ENCODE data around the gene RAPSN. TPM values are rescaled to one million over a fixed set of nuclear protein-coding genes. Genes with fewer than 3 reads are reported as not detected.
A peak's percentile ranks its signal among the peaks of the same experiment; 100 is the strongest.

The RAPSN gene
- total and polyA plus RNA-seq, 2 of the 8 experiments (the other 6 are each of a cell fraction or from before 2014, with no cell fraction given) = 0.06 to 0.34 TPM

GRCh38 chr11:47446833-47447232 lies 2.1 kb downstream of the RAPSN start:
- no peak overlapping the region for H2BK5ac ChIP-seq (ENCODE audit: low read depth, low read length)
- TF ChIP-seq YY1 (IDR thresholded peaks at IDR 0.05; ENCODE audit: low read depth, low read length) (peak; percentile 39; the same call in 1 of the 2 replicates), MAX (IDR thresholded peaks at IDR 0.05) (no peak), TEAD4 (IDR thresholded peaks at IDR 0.05; ENCODE audit: low read depth, low read length) (peak; percentile 86), KDM5A (IDR thresholded peaks at IDR 0.05; ENCODE audit: low read length) (no peak)
- ChIA-PET CTCF (ENCODE audit: partially characterized antibody) (no interaction called here), POLR2A (ENCODE audit: partially characterized antibody) (no interaction called here)
- no peak overlapping the region for H2BK12ac ChIP-seq (ENCODE audit: low read depth, low read length)
- H3K9ac ChIP-seq (replicated peaks in 1 of 4; ENCODE audit: extremely low read depth in 1 of 4, low read depth in 3 of 4, low read length in 3 of 4) = no peak overlapping the region
- H3K4ac ChIP-seq (replicated peaks; ENCODE audit: insufficient read length, low read depth, low read length) = no peak overlapping the region
- H3K79me1 ChIP-seq (ENCODE audit: low read depth, low read length) = no peaks in the 10 kb centered on the region
- H2AFZ ChIP-seq (ENCODE audit: low read length) = no peak overlapping the region
- H3K9me3 ChIP-seq (ENCODE audit: insufficient read depth in 2 of 2, low read depth in 1 of 2, low read length in 1 of 2) = no peaks in the 10 kb centered on the region
- no peak overlapping the region for H3K4me3 ChIP-seq (ENCODE audit: extremely low read depth in 1 of 4, insufficient read depth in 2 of 4, low read depth in 3 of 4, low read length in 4 of 4)
- WGBS, 2 experiments (ENCODE audit: extremely low coverage in 1 of 2, insufficient coverage in 1 of 2, insufficient read length in 1 of 2, insufficient replicate concordance in 2 of 2, low coverage in 1 of 2, low lambda C conversion rate in 2 of 2, missing lambda C conversion rate in 1 of 2) = 97% methylated on average over 9 of the region's 9 CpGs; no CpG with 5 or more reads in 1 of the 2 experiments
- H4K5ac ChIP-seq (ENCODE audit: insufficient read length, low read depth, low read length) = no peak overlapping the region
- H3K36me3 ChIP-seq (ENCODE audit: control insufficient read depth in 2 of 4, insufficient read depth in 4 of 4, low read length in 3 of 4) = no peaks in the 10 kb centered on the region
- no peak overlapping the region for H3K23ac ChIP-seq (ENCODE audit: insufficient read length)
- no peak overlapping the region for H2AK5ac ChIP-seq (ENCODE audit: low read depth, low read length)
- H4K20me1 ChIP-seq (replicated peaks in 1 of 2; ENCODE audit: control insufficient read depth in 1 of 2, insufficient read depth in 2 of 2, low read length in 2 of 2) = no peaks in the 10 kb centered on the region
- H2BK20ac ChIP-seq (ENCODE audit: low read length) = no peak overlapping the region
- no peaks in the 10 kb centered on the region; a peak in 2 of 7 replicates for H3K4me1 ChIP-seq (replicated peaks in 1 of 4; ENCODE audit: control insufficient read depth in 3 of 4, insufficient read depth in 4 of 4, low read length in 3 of 4)
- H2BK120ac ChIP-seq (replicated peaks; ENCODE audit: low read depth, low read length) = no peak overlapping the region
- FAIRE-seq (no peak), DNase-seq (ENCODE audit: low read depth in 1 of 2, low spot score in 2 of 2) (no peak)
- no peak overlapping the region for H3K27ac ChIP-seq (ENCODE audit: low read depth, low read length)
- H3K4me2 ChIP-seq (ENCODE audit: insufficient read depth in 1 of 2, low read depth in 2 of 2, low read length in 2 of 2) = no peak overlapping the region
- no peak overlapping the region for H4K8ac ChIP-seq (ENCODE audit: extremely low read depth, insufficient read depth, low read length)
- no peaks in the 10 kb centered on the region for H3K27me3 ChIP-seq (replicated peaks in 1 of 4; ENCODE audit: control insufficient read depth in 3 of 4, extremely low read depth in 1 of 4, insufficient read depth in 3 of 4, low read length in 3 of 4)
- no peaks in the 10 kb centered on the region for H3K23me2 ChIP-seq (ENCODE audit: low read depth, low read length)
- H3K79me2 ChIP-seq (ENCODE audit: control insufficient read depth in 1 of 2, insufficient read depth in 2 of 2, low read length in 2 of 2) = no peaks in the 10 kb centered on the region
- H2BK15ac ChIP-seq (ENCODE audit: low read length) = no peak overlapping the region
- no peak overlapping the region for H3K56ac ChIP-seq (replicated peaks; ENCODE audit: insufficient read length, low read depth, low read length)
- H3K18ac ChIP-seq (ENCODE audit: extremely low read depth, low read length) = no peak overlapping the region
- no peak overlapping the region for H4K91ac ChIP-seq (replicated peaks; ENCODE audit: insufficient read length, low read length)
- no peak overlapping the region for H3K14ac ChIP-seq (ENCODE audit: insufficient read length)
